ENCODE data around the gene CDK5.

CDK5 gene

DNA sequence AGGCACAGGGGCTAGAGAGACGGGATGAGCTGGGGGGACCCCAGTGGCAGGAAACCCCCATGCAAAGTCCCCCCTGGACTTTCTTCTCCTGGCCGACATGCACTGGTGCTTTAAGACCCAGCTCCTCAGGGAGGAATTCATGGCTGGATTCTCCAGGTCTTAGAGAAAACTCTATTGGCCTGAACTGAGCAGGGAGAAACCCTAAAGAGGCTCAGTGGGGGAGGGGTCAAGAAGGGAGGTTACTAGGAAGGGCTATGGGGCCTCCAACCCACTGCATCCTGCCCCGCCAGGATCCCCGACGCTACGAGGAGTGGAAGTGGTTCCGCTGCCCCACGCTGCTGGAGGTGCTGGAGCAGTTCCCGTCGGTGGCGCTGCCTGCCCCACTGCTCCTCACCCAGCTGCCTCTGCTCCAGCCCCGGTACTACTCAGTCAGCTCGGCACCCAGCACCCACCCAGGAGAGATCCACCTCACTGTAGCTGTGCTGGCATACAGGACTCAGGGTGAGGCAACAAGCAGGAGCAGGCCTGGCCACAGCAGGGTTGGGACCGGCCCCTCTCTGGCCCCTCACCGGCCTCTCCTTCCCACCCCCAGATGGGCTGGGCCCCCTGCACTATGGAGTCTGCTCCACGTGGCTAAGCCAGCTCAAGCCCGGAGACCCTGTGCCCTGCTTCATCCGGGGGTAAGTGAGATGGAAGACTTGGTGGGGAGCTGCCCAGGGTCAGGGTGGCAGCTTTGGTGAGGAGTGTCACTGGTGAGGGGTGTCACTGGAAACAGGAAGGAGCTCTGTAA lies 47.2 kb downstream of the CDK5 start:
- TF ChIP-seq POLR2AphosphoS5 (IDR thresholded peaks at IDR 0.05; ENCODE audit: low read depth, low read length) (no peak), FOXP2 (optimal IDR thresholded peaks at IDR 0.05; ENCODE audit: borderline replicate concordance, extremely low read depth, extremely low read length, insufficient read depth) (no peak), TAF1 (IDR thresholded peaks at IDR 0.05; ENCODE audit: borderline replicate concordance, insufficient read depth, low read length) (no peak), SIN3A (IDR thresholded peaks at IDR 0.05; ENCODE audit: borderline replicate concordance, insufficient read depth, low read length) (no peak)
- TF ChIP-seq, protein P1, sequence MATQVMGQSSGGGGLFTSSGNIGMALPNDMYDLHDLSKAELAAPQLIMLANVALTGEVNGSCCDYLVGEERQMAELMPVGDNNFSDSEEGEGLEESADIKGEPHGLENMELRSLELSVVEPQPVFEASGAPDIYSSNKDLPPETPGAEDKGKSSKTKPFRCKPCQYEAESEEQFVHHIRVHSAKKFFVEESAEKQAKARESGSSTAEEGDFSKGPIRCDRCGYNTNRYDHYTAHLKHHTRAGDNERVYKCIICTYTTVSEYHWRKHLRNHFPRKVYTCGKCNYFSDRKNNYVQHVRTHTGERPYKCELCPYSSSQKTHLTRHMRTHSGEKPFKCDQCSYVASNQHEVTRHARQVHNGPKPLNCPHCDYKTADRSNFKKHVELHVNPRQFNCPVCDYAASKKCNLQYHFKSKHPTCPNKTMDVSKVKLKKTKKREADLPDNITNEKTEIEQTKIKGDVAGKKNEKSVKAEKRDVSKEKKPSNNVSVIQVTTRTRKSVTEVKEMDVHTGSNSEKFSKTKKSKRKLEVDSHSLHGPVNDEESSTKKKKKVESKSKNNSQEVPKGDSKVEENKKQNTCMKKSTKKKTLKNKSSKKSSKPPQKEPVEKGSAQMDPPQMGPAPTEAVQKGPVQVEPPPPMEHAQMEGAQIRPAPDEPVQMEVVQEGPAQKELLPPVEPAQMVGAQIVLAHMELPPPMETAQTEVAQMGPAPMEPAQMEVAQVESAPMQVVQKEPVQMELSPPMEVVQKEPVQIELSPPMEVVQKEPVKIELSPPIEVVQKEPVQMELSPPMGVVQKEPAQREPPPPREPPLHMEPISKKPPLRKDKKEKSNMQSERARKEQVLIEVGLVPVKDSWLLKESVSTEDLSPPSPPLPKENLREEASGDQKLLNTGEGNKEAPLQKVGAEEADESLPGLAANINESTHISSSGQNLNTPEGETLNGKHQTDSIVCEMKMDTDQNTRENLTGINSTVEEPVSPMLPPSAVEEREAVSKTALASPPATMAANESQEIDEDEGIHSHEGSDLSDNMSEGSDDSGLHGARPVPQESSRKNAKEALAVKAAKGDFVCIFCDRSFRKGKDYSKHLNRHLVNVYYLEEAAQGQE (IDR thresholded peaks at IDR 0.05; ENCODE audit: insufficient read depth in 1 of 2, low read depth in 2 of 2, low read length in 2 of 2), result no peak

DNA sequence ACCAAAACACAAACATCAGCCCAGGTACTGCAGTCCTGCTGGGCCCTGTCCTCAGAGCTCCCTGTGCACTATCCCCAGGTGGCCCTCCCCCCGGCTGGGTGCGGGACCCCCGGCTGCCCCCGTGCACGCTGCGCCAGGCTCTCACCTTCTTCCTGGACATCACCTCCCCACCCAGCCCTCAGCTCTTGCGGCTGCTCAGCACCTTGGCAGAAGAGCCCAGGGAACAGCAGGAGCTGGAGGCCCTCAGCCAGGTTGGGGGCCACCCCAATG lies 47.7 kb downstream of the CDK5 start:
- TF ChIP-seq FOXP2 (optimal IDR thresholded peaks at IDR 0.05; ENCODE audit: borderline replicate concordance, extremely low read depth, extremely low read length, insufficient read depth) (no peak), POLR2AphosphoS5 (IDR thresholded peaks at IDR 0.05; ENCODE audit: low read depth, low read length) (no peak), TAF1 (IDR thresholded peaks at IDR 0.05; ENCODE audit: borderline replicate concordance, insufficient read depth, low read length) (no peak), SIN3A (IDR thresholded peaks at IDR 0.05; ENCODE audit: borderline replicate concordance, insufficient read depth, low read length) (no peak)
- TF ChIP-seq, protein P1 (IDR thresholded peaks at IDR 0.05; ENCODE audit: insufficient read depth in 1 of 2, low read depth in 2 of 2, low read length in 2 of 2), result no peak

DNA sequence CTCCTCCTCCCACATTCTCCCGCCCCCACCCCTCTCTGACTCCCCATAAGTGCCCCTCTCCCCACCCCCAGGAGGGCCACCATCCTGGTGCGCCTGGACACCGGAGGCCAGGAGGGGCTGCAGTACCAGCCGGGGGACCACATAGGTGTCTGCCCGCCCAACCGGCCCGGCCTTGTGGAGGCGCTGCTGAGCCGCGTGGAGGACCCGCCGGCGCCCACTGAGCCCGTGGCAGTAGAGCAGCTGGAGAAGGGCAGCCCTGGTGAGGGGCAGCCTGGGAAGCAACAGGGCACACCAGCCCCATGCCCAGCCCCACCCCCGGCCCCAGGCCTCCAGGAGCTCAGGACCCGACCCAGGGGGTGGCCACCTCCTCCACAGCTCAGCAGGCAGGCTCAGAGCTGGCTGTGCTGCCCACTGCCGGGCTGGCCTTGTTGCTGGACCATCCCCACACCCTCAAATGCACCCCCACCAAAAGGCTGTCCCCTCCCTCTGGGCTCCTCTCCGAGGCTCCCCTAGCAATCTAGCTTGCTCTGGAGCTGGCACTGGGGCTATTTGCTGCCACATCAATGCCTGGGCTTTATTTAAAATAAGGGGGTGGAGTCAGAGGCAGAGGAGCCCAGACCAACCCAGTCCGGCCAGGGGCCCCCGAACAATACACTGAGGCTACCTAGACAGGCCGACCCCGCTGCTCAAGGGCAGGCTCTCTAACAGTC lies 48.2 kb downstream of the CDK5 start:
- TF ChIP-seq TAF1 (IDR thresholded peaks at IDR 0.05; ENCODE audit: borderline replicate concordance, insufficient read depth, low read length), result no peak
- TF ChIP-seq, protein P1 (IDR thresholded peaks at IDR 0.05; ENCODE audit: insufficient read depth in 1 of 2, low read depth in 2 of 2, low read length in 2 of 2), result no peak
- TF ChIP-seq SIN3A (IDR thresholded peaks at IDR 0.05; ENCODE audit: borderline replicate concordance, insufficient read depth, low read length), result no peak
- no peak for TF ChIP-seq FOXP2 (optimal IDR thresholded peaks at IDR 0.05; ENCODE audit: borderline replicate concordance, extremely low read depth, extremely low read length, insufficient read depth)
- no peak for TF ChIP-seq POLR2AphosphoS5 (IDR thresholded peaks at IDR 0.05; ENCODE audit: low read depth, low read length)

DNA sequence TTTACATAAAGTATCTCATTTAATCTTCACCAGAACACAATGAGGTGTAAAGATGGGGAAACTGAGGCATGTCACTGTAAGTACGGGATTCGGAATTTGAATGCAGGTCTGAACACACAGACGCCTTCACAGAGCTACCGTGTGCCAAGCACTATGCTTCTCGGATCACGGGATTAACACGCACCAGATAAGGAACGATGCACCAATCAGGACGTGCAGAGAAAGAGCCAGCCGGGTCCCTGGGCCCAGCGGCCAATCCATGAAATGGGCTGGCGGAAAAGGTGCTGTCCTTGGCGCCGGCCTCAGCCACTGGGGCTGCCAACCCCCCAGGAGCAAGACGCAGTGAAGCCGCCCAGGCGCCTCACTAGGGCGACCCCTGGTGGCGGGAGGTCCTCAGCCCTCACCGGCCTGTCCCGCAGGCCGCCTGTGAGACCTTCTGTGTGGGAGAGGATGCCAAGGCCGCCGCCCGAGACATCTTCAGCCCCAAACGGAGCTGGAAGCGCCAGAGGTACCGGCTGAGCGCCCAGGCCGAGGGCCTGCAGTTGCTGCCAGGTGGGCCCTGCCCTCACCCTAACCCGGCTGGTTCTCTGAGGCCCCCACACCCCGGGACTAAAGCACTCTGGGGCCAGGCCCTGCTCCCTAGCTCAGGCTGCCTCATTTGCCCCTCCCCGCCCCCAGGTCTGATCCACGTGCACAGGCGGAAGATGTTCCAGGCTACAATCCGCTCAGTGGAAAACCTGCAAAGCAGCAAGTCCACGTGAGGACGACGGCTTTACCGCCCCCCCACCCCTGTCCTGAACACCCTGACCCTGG lies 49.0 kb downstream of the CDK5 start:
- no peak for TF ChIP-seq FOXP2 (optimal IDR thresholded peaks at IDR 0.05; ENCODE audit: borderline replicate concordance, extremely low read depth, extremely low read length, insufficient read depth)
- TF ChIP-seq, protein P1 (IDR thresholded peaks at IDR 0.05; ENCODE audit: insufficient read depth in 1 of 2, low read depth in 2 of 2, low read length in 2 of 2), result peak in 1 of 2 experiments; percentile 62; a peak in 1 of 4 replicates
- TF ChIP-seq TAF1 (IDR thresholded peaks at IDR 0.05; ENCODE audit: borderline replicate concordance, insufficient read depth, low read length), result 0 out of 2 replicates have a peak, but pooled peaks have one; percentile 18
- TF ChIP-seq SIN3A (IDR thresholded peaks at IDR 0.05; ENCODE audit: borderline replicate concordance, insufficient read depth, low read length), result no peak
- TF ChIP-seq POLR2AphosphoS5 (IDR thresholded peaks at IDR 0.05; ENCODE audit: low read depth, low read length), result peak; percentile 73
